Right kidney (tissue), 1 donor: ENCODE data around the gene COG1.
A peak's percentile ranks its signal among the peaks of the same experiment; 100 is the strongest.

ENCODE experiments used
- DNase-seq: peaks from one replicate; pipeline ENCODE4 v3.0.0-alpha.2; 2016

COG1 gene

DNA sequence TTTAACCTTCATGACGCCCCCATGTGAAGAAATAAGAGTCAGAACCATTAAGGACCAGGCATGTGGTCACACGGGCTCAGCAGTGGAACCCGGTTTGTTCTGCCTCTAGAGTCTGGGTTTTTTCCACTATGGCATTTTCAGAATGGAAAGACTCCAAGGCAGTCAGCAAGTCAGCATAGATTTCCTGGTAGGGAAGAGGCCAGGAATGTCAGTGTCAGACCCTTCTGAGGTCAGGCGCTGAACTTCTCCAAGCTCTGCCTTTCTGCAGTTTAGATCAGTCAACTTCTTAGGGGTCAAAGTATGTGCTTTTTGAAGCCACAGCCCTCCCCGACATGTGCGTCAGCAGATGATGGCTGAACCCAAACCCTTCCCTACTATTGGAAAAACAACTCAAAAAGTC, 24.2 kb upstream of the COG1 start:
- DNase-seq: no peak

DNA sequence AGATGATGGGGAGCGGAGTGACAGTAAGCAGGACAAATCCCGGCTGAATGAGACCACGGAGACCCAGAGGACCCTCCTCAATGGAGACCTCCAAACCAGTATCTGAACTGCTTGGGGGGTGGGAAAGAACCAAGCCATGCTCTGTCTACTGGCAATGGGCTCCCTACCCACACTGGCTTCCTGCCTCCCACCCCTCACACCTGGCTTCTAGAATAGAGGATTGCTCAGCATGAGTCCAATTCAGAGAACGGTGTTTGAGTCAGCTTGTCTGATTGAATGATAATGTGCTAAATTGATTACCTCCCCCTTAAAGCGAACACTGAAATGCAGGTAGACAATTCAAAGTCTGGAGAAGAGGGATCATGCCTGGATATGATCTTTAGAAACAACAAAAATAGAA, 22.5 kb upstream of the COG1 start:
- no peak for DNase-seq

DNA sequence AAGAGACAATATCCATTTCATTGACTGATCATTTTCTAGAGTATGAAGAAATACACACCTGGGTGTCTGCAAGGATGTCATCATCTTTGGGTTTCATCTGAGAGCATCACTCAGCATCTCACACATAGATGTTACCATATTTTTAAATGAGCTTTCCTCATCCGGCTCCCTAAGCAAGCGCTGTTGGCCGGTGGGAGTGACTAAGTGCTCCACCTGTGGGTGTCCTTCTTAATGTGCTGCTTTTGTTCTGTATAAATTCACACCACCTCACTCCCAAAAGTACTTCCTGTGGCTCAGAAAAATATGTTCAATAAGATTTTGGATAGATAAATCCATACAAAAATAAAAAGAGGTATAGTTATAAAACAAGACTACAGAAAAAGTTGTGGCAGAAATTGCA, 20.6 kb upstream of the COG1 start:
- no peak for DNase-seq

DNA sequence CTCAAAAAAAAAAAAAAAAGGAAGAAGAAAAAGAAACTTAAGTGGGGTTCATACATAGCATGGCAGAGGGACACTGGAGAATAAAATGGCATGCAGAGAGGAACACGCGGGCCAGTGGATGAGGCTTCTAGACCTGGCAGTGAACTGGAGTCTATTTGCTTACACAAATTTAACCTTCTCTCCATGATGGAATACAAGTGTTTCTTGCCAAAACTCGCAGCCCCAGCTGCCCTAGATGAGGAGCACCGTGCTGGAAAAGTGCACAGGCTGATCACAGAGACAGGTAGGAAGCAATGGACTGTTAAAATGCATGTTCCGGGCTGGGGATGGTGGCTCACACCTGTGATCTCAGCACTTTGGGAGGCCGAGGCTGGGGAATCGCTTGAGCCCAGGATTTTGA, 18.7 kb upstream of the COG1 start:
- DNase-seq: no peak

DNA sequence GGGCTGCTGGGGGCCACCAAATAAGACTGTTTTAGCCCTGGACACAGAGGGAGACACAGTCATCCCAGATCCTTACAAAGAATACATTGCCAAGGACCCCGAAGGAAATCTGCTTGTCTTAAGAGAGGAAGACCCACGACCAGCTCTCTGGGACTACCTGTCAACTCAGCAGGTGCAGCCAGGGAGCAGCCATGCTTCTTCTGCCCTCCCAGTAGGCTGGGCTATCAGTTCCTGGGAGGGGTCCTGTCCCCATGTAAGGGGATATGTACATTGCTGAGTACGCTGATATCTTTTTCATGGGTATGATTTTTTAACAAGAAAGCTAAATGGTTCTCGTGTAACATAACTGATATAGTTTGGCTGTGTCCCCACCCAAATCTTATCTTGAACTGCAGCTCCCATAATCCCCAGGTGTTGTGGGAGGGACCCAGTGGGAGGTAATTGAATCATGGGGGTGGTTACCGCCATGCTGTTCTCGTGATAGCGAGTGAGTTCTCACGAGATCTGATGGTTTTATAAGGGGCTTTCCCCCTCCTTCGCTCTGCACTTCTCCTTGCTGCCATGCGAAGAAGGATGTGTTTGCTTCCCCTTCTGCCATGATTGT, 16.8 kb upstream of the COG1 start:
- DNase-seq: no peak

DNA sequence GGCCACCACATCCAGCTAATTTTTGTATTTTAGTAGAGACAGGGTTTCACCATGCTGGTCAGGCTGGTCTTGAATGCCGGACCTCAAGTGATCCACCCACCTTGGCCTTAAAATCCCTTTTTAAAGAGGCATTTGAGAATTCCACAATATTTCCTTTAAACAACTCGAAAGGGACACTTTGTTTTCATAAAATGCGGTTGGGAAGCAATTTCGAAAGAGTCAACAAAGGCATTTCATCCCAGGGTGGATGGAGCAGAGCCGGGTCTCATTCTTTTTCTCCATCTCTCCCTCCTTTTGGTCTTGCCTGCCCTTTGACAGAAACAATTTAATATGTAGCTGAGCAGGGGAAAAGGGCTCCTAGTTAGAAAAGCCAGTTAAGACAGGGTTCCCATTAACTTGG, 13.5 kb upstream of the COG1 start:
- no peak for DNase-seq

DNA sequence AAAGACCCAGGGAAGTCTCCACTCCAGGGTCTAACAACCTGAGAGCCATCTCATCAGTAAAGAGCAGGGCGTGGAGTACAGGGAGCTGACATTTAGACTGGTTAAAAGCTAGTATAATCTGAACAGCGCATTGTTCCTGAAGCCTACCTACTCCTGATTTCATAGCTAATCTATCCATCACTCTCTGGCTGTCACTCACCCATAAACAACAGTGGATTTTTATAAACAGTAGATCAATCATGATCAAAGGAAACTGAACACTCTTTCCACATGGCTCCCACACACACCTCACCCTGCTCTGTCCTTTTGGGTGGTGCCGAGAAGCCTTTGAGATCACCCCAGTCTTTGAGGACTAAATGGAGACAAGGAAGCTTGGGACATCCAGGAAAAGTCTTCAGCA, 13.0 kb upstream of the COG1 start:
- DNase-seq: no peak

DNA sequence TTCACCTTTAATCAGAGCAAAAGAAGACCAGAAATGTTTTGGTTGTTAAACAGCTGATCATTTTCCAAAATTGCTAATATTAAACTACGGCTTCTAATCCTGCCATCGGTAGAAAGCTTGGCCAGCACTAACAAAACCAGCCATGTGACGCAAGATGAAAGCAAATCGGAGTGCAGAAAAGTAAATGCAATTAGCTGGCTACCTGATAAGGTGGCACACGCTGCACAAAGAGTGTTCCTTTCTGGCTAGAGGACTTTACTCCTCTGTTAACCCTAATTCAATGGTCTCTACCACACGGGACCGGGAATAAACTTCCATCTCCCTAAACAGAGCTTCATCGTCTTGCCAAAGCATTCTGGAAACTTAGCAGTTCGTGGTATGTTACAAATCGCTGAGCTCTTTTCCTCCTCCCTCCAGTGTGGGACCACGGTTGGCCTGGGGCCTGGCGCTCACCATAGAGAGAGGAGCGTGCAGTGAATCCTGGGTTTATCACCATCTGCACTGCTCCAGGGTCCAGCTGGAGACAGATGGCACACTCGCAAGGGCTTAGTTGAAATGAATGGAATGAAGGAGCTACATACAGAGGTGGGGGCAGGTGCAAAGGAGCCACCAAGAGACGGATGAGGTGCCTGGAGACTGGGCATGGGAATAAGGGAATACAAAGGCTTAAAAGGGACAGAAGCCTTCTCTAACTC, 10.1 kb upstream of the COG1 start:
- no peak for DNase-seq

DNA sequence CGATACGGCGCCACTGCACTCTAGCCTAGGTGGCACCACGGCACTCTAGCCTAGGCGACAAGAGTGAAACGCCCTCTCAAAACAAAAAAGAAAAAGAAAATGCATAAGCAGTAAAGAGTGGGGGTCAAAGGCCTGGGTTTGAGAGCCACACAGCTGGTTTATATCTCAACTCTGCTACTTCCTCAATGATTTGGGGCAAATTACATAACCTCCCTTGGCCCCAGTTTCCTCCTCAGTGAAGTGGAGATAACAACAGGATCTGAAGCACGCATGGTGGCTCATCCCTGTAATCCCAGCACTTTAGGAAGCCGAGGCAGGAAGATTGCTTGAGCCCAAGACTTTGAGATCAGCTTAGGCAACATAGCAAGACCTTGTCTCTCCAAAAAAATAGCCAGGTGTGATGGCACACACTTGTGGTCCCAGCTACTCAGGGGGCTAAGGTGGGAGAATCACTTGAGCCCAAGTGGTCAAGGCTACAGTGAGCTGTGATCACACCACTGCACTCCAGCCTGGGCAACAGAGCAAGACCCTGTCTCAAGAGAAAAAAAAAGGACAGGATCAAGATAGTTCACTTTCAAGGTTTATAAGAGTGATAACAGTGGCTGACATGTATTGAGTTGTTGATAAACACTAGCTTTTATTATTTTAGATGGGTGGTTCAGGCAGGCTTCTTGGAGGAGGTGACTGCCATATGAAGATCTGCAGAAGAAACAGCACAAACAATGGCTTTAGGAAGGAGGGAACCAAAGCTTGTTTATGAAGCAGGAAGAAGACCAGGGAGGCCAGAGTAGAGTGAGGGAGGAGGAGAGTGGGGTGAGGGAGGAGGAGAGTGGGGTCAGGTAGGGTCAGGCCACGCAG, 8.5 kb upstream of the COG1 start:
- DNase-seq: no peak

DNA sequence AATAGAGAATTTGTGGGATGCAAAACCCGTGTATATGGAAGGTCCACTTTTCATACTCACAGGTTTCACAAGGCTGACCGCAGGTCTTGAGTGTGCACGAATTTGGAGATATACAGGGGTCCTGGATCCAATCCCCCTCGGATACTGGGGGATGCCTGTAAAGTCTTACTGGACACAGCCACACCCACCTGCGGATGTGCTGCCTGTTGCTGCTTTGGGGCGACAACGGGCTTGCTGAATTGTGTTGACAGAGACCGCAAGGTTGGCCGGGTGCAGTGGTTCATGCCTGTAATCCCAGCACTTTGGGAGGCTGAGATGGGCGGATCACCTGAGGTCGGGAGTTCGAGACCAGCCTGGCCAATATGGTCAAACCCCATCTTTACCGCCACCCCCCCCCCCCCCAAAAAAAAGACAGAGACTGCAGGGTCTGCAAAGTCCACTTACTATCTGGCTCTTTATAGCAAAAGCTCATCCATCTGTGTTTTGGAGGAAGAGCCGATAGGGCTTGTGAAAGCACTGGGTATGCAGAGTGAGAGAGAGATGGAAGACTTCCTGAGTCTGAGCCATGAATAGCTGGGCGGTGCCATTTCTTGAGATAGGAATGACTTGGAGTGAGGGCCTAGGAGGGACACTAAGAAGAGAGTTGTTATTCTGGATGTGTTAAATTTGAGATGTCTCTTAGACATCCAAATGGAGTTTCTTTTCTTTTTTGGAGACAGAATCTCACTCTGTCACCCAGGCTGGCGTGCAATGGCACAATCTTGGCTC, 6.4 kb upstream of the COG1 start:
- DNase-seq: no peak

DNA sequence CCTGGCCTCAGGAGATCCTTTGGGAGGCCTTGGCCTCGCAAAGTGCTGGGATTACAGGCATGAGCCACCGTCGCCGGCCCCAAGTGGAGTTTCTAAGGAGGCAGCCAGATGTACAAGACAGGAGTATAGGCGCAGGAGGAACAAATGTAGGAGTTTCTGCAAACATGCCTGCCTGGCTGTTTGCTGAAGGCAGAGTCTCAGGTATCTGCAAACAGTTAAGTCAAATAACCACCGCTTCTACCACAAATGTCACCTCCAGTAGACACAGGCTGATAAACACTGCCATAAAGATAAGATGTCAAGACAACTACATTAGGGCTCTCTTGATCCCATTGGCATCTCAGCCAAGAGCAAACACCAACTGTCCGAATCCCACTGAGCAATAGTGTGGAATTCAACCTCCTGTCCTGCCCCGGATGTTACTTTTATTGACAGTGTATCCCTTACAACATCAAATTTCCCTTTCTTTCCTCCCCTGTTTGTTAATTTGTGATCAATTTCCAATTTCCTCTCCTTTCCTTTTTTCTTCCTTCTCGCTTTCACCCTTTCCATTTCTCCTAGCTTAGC, 5.6 kb upstream of the COG1 start:
- no peak for DNase-seq

DNA sequence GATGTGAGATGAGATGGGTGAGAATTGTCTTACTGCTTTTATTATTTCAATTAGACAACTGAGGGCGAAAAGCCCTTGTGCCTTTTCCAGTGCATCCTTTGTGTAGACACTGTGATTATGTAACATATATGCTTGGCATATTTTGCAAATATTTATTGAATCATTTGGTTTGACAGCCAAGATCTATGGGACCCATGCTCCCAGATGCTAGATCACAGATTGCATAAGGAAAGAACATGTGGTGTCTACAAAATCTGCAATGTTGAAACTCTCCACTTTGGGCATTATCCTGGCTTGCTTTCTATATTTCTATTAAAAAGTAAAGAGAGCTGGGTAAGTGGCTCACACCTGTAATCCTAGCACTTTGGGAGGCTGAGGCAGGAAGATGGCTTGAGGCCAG, 4.8 kb upstream of the COG1 start:
- DNase-seq: no peak

DNA sequence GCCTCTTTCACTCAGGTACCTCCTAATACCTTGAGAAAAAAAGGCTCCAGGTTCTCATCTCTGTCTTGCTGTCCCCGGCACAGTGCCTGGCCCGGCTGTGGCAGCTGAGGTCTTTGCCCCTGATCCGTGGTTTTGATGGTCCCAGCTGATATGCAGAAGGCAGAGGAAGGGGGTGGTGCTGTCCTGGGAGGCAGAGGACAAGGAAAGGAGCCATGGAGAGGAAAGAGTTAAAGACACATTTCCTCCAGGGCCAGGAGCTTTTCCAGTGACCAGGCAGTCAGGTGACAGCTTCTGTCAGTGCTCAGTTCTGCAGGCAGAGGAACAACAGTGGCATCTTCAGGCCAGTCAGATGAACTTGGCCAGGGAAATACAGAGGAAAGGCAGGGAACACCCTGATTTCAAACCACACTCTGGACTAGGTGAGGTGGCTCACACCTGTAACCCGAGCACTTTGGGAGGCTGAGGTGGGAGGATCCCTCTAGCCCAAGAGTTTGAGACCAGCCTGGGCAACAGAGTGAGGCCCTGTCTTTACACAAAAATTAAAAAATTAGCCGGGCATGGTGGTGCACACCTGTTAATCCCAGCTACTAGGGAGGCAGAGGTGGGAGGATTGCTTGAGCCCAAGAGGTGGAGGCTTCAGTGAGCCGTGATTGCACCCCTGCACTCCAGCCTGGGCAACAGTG, 3.3 kb upstream of the COG1 start:
- no peak for DNase-seq

DNA sequence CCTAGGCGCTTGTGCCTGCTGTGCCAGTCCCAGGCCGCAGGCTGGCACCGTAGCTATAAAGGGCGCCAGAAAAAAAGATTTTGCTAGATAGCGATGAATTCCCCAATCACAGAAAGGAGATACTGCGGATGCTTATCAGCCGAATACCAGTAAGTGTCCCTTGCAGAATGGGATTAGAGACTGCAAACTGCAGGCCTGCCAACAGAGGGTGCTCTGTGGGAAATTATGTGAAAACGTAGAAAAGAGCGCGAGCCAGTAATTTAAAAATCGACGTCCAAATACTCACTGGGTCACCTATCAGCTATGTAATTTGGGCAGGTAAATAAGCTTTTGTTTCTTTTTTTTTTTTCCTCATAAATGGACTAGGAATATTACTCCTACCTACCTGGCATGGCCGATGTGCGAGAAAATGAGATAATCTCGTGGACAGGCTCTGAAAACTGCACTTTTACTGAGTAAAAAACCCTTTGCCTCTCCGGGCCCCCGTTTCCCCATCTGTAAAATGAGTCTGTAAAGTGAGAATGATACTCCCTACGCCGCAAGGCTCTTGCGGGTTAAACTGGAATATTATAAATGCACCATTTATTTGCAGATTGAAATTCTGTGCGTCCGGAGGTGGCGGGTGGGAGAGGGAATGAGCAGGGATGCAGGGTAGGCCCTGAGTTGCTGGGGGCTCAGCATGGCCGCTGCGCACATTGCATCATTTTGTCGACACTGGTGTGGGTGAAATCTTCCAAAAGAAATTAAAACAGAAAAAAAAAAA, 1.2 kb upstream of the COG1 start:
- DNase-seq: peak; percentile 52

DNA sequence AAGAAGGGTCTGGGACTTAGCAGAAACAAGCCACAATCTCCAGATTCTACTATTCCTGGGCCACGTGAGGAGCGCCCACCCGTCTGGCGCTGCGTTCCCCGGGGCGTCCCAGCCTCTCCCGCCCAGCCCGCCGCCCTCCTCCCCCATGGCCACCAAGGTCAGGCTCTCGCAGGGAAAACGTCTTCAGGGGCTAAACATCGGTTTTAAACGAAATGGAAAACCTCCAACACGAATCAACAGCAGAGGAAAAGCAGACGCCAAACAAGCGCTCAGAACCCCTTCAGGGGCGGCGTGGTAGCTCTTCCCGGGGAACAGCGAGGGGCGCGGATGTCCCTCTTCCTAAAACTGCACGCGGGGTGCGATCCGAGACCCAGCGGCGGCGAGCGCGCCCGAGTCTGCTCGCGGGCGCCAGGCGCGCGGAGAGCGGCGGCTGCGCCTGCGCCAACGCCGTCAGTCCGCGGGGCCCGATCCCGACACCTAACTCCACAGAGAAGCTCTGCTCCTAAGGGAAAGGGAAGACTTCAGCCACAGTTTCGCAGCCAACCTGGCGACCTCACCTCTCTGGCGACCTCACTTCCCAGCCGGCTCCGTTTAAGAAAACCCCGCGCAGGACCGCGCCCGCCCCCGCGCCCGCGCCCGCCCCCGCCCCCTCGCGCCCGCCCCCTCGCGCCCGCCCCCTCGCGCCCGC, 505 bp upstream of the COG1 start:
- DNase-seq: peak; percentile 98

DNA sequence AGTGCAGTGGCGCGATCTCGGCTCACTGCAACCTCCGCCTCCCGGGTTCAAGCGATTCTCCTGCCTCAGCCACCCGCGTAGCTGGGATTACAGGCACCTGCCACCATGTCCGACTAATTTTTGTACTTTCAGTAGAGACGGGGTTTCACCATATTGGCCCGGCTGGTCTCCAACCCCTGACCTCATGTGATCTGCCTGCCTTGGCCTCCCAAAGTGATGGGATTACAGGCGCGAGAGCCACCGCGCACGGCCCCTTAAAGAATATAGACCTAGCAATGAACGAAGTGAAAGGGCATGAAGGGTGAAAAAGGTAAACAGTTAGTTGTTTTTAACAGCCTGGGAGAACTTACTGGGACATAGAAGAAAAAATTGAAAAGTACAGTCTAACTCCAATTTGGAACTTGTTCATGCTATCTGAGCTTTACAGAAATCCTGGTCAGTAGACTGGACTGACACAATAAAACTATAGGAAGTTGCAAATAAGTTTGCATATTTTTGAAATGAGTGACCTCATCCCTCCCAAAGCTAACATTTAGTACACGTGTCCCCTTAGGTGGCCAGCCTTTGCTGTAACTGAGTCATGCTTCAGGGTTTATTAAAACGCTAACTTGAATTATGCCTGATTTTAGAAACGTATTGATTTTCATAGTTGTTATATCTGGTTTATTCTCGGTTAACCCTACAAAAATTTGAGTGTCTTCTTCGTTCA, 1.8 kb downstream of the COG1 start:
- DNase-seq: no peak

DNA sequence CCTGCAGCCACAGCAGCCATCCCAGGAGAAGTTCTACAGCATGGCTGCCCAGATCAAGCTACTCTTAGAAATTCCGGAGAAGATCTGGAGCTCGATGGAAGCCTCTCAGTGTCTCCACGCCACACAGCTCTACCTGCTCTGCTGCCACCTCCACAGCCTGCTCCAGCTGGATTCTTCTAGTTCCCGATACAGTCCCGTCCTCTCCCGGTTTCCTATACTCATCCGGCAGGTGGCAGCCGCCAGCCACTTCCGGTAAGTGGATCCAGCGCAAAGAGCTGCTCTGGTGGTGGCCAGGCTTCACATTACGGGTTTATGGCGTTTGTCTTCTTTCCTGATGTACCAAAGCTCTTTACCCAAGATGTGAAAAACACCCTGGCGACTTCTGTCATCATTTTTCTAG, 3.6 kb downstream of the COG1 start:
- DNase-seq: no peak

DNA sequence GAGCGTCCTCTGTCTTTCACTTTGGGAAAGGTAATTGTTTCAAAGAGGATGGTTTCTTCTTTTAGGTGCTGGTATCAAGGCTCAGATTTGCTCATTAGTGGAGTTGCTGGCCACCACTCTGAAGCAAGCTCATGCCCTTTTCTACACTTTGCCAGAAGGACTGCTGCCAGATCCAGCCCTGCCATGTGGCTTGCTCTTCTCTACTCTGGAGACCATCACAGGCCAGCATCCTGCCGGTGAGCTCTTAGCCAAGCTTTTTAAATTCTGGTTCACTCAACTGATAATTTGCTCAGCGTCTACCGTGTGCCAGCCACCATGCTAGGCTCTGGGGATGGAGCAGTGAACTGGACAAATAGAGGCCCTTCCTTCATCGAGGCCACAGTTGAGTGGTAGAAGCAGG, 4.3 kb downstream of the COG1 start:
- no peak for DNase-seq

DNA sequence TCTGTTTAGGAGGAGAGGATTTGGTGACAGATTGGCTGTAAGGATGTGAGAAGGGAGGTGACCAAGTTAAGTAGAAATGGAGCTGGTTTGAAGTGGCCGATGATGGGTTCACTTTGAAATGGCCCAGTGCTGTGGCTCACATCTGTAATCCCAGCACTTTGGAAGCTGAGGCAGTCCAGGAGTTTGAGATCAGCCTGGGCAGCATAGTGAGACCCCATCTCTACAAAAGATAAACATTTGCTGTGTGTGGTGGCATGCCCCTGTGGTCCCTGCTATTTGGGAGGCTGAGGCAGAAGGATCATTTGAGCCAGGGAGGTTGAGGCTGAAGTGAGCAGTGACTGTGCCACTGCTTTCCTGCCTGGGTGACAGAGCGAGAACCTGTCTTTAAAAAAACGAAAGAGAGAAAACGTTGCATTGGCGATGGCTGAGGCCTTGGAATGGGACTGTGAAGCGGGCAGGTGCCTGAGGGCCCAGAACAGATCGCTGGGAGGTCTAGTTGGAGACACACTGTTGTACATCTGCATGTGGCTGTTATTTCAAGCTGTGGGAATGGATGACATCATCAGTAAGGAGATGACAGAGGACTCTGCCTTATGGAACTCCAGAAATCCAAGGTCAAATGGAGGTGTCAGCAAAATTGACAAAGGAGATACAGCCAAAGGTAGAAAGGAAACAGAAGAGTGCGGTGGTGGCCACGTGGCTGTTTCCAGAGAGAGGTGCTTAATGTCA, 5.5 kb downstream of the COG1 start:
- DNase-seq: no peak
